Esophagus muscularis mucosa (tissue), 3 donors: ENCODE data around the gene PFN3.

Source experiments
- POLR2AphosphoS5 ChIP-seq, 2 donors: sonication (generic); formaldehyde crosslinking; IDR thresholded peaks; one replicate each; pipeline ENCODE4 v1.6.1; 2017; ENCODE audit warnings: antibody characterized with exemption in 2 of 2
- TF ChIP-seq, protein P1 (sequence below), 3 experiments: fragments of 200-600 bp in 2 of 3; fragments of 450-650 bp in 1 of 3; sonication (generic) in 2 of 3; IDR thresholded peaks; one replicate each; pipeline ENCODE4 v1.5.1; 2017 to 2019; ENCODE audit warnings: antibody characterized with exemption in 3 of 3, mild to moderate bottlenecking in 2 of 3, moderate library complexity in 1 of 3

DNA sequence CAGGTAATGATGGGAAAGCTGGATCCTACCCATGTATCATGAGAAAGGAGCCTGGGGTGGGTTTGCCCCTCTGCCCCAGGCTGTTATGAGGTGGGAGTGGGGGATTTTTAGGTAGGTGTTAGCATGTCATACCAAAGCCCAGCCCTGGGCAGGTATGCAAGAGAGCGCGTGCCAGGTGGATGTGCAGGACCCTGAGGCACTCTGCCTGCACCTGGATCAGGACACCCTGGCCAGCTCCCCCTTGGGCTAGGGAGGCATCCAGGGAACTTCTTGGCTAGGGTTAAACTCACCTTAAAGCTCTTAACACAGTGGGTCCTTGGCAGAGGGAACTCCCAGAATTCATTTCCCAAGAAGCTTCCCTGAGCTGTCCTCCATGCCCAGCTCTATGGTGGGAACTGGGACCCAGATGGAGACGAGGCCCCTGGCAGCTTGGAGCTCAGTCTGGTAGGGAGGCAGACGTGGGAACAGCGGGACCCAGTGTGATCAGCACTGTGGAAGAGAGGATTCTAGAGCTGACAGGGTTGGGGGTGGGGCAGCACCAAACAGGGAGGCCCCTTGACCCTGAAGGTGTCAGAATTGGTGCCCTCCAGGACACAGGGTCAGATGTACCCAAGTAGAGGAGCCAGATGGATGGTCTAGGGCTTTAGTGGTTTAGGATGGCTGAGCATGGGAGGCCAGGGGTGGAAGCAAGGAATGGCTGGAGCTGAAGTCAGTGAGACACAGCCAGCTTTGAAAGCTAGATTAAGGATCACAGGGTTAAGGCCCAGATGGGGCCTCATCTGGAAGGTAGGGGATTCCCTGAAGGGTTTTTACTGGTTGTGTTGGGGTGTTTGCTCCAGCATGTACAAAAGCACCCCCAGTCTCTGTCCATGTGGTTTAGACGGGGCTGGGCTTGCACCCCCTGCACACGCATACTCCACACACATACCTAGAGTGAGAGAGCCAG, 43.9 kb upstream of the PFN3 start:
- TF ChIP-seq, protein P1, sequence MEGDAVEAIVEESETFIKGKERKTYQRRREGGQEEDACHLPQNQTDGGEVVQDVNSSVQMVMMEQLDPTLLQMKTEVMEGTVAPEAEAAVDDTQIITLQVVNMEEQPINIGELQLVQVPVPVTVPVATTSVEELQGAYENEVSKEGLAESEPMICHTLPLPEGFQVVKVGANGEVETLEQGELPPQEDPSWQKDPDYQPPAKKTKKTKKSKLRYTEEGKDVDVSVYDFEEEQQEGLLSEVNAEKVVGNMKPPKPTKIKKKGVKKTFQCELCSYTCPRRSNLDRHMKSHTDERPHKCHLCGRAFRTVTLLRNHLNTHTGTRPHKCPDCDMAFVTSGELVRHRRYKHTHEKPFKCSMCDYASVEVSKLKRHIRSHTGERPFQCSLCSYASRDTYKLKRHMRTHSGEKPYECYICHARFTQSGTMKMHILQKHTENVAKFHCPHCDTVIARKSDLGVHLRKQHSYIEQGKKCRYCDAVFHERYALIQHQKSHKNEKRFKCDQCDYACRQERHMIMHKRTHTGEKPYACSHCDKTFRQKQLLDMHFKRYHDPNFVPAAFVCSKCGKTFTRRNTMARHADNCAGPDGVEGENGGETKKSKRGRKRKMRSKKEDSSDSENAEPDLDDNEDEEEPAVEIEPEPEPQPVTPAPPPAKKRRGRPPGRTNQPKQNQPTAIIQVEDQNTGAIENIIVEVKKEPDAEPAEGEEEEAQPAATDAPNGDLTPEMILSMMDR (IDR thresholded peaks at IDR 0.05): no peak
- no peak for TF ChIP-seq POLR2AphosphoS5 (IDR thresholded peaks at IDR 0.05)
